Measurements from ENCODE around the gene SFXN1.

- no peak for TF ChIP-seq CTCF (IDR thresholded peaks at IDR 0.05; ENCODE audit: insufficient read depth, low read depth, low read length)
- no peak for TF ChIP-seq EZH2 (IDR thresholded peaks at IDR 0.05; ENCODE audit: insufficient read depth, low read length)
These were observed 30.8 kb upstream of the SFXN1 start for GRCh38 chr5:175447571-175447970.
